ENCODE measurements around the gene BTBD2. TPM values are rescaled to one million over a fixed set of nuclear protein-coding genes. Genes with fewer than 3 reads are reported as not detected.
"Not testable (repeated sequence)": the region's sequence is repeated elsewhere in the genome, so short reads cannot be mapped to it uniquely, and the experiment has no call there.

BTBD2 gene
- total RNA-seq, 1 donor from 2014 or later, result 61.7 TPM

DNA sequence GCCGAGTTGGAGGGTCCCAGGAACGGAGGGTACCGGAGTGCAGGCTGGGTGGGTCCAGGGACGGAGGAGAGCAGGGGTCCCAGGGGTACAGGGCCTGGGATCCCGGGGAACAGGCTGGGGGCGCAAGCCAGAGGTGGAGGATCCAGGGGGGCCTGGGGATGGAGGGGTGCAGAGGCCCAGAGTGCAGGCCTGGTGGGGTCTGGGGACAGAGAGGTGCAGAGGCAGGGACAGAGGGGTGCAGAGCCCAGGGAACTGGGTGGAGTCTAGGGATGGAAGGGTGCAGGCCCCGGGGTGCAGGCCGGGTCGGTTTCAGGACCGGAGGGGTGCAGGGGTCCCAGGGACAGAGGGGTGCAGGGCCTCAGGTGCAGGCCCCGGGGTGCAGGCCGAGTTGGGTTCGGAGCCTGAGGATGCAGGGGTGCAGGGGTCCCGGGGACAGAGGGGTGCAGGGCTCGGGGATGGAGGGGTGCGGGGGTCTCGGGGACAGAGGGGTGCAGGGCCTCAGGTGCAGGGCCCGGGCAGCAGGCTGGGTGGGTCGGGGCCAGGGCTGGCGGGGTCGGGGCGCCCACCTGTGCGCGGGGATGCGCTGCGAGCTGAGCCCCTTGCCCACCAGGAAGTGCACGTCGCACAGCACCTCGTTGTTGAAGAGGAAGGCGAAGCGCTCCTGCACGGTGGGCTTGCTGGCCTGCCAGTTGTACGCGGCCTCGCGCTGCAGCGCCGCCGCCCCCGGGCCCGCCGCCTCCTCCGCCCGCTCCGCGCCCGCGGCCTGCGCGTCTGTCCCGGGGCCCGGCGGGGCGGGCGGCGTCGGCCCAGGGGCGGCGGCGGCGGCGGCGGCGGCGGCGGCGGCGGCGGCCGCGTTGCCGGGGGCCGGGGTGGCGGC is 545 bp downstream of the BTBD2 start:
- no peak for DNase-seq (ENCODE audit: low read depth, low spot score)

GRCh38 chr19:2014131-2014571 is 1.4 kb downstream of the BTBD2 start:
- DNase-seq (ENCODE audit: low read depth, low spot score), result no peak

DNA sequence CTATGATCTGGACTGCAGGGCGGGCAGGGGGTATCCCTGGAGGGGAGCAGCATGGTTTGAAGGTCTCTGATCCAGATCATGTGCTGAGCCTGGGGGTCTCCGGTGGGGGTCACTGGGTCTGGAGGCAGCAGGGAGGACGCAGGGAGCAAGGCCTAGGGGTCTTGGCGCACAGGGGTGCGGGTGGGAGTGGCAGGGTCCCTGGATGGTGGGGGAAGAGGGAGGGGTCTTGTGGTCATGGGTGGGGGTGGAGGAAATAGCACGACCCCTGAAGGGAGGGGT is 1.9 kb downstream of the BTBD2 start:
- no peak for DNase-seq (ENCODE audit: low read depth, low spot score)

GRCh38 chr19:2012941-2013682 is 2.4 kb downstream of the BTBD2 start:
- no peak for DNase-seq (ENCODE audit: low read depth, low spot score)

GRCh38 chr19:2011169-2011568 is 4.3 kb downstream of the BTBD2 start:
- no peak for DNase-seq (ENCODE audit: low read depth, low spot score)

- DNase-seq (ENCODE audit: low read depth, low spot score), result no peak
Observed at GRCh38 chr19:2010135-2010668, 5.3 kb downstream of the BTBD2 start.

GRCh38 chr19:2003874-2004273 is 11.6 kb downstream of the BTBD2 start:
- no peak for DNase-seq (ENCODE audit: low read depth, low spot score)

DNA sequence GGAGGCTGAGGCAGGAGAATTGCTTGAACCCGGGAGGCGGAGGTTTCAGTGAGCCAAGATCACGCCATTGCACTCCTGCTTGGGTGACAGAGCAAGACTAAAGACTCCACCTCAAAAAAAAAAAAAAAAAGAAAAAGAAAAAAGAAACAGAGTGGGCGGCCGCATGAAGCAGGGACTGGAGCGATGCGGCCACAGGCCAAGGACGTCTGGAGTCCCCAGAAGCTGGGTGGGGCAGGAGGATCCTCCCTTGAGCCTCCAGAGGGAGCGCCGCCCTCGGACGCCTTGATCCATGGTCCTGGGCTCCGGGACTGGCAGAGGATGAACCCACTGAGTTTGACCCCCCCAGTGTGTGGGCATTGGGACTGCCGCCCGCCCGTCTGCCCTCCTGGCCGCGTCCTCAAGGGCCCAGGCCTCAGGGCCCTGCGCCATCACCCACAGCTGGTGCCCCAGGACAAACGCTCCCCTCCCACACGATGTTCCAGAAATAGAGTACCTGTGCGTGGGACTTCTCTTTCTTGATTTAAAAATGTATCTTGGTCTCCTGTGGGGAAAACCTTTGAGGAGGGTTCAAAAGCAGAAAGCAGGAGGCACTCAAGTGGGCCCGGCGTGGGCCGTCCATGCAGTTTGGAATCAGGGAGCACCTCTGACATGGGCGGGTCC is 15.5 kb downstream of the BTBD2 start:
- no peak for DNase-seq (ENCODE audit: low read depth, low spot score)

- no peak for DNase-seq (ENCODE audit: low read depth, low spot score)
Observed at GRCh38 chr19:1998712-1999708, 16.5 kb downstream of the BTBD2 start.

DNA sequence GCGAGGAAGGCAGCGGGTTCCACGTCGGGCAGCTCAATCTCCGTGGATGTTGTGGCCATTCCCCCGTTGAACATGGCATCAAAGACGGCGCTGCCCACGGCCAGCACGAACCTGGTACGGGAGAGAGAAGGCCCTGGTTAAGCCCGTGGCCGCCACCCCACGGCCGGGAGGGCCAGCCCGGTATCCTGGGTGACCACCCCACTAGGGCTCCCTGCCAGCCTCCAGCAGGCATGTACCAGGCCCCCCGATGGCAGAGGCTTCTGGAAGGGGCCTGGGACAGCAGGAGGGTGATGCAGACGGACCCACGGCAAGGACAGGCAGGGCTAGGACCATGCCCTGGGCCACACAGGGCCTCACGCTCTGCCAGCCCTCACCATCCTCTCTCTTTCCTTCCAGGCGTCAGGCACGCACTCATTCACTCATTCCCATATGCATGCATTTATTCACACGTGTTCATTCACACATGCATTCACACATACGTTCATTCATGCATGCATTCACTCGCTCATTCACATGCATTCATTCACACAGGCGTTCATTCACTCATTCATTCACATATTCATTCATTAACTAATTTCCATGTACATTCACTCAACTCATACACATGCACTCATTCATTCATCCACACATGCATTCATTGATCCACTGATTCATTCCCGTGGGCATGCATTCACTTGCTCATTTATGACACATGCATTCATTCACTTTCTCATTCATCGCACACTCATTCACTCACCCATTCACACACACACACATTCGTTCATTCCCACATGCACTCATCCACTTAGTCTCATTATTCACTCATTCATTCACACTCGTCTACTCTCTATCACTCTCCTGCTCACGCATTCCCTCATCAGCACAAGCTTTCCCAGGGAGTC is 17.9 kb downstream of the BTBD2 start:
- no peak for DNase-seq (ENCODE audit: low read depth, low spot score)

GRCh38 chr19:1992759-1993260 is 22.7 kb downstream of the BTBD2 start:
- no peak for DNase-seq (ENCODE audit: low read depth, low spot score)

GRCh38 chr19:1991018-1991913 is 24.2 kb downstream of the BTBD2 start:
- DNase-seq (ENCODE audit: low read depth, low spot score), result no peak

GRCh38 chr19:1990230-1991017 is 25.1 kb downstream of the BTBD2 start:
- no peak for DNase-seq (ENCODE audit: low read depth, low spot score)

- no peak for DNase-seq (ENCODE audit: low read depth, low spot score)
Observed at GRCh38 chr19:1989513-1990229, 25.8 kb downstream of the BTBD2 start.

- DNase-seq (ENCODE audit: low read depth, low spot score), result not testable (repeated sequence)
Observed at GRCh38 chr19:1988464-1988863, 27.1 kb downstream of the BTBD2 start.

- no peak for DNase-seq (ENCODE audit: low read depth, low spot score)
Observed at GRCh38 chr19:1987197-1988187, 28.0 kb downstream of the BTBD2 start.

Data from pulmonary artery endothelial cell (primary cell).